HepG2 (cell line): ENCODE results near the gene CTCF. TPM values are rescaled to one million over a fixed set of nuclear protein-coding genes. Genes with fewer than 3 reads are reported as not detected.

ENCODE experiments used
- FOXO1 ChIP-seq: sonication (generic); formaldehyde crosslinking; IDR thresholded peaks from 2 replicates; pipeline ENCODE4 v1.4.0; 2020; ENCODE audit warnings: missing genetic modification reagents
- GTF3A ChIP-seq: sonication (generic); formaldehyde crosslinking; conservative IDR thresholded peaks from 2 replicates; pipeline ENCODE4 v1.4.0; 2020; ENCODE audit warnings: mild to moderate bottlenecking, missing genetic modification reagents
- USF2 ChIP-seq, 2 experiments: sonication (generic) in 1 of 2; formaldehyde crosslinking in 1 of 2; IDR thresholded peaks; 2 replicates each; pipeline versions ENCODE4 v1.5.1 to v1.6.1; 2011 to 2020; ENCODE audit warnings: borderline replicate concordance in 1 of 2, low read depth in 1 of 2, low read length in 1 of 2, mild to moderate bottlenecking in 1 of 2, missing genetic modification reagents in 1 of 2, moderate library complexity in 1 of 2
- ZNF136 ChIP-seq: sonication (generic); formaldehyde crosslinking; IDR thresholded peaks from 2 replicates; pipeline ENCODE4 v1.8.1; 2022; ENCODE audit warnings: low read depth, mild to moderate bottlenecking, moderate library complexity, missing genetic modification reagents
- ZNF619 ChIP-seq: sonication (generic); formaldehyde crosslinking; IDR thresholded peaks from 2 replicates; pipeline ENCODE4 v1.4.0; 2020; ENCODE audit warnings: mild to moderate bottlenecking, missing genetic modification reagents
- ZNF703 ChIP-seq: sonication (generic); formaldehyde crosslinking; IDR thresholded peaks from 2 replicates; pipeline ENCODE4 v1.5.1; 2020; ENCODE audit warnings: missing genetic modification reagents, mild to moderate bottlenecking, moderate library complexity, borderline replicate concordance
- polyA plus RNA-seq, 8 experiments: library from polyadenylated mRNA; depleted of rRNA in 3 of 8; stranded (reverse) in 7 of 8; unstranded in 1 of 8; fragments of >200 nt; fragmentation: Illumina TruSeq in 4 of 8; extraction: Trizol in 4 of 8; gene quantifications; 2 replicates each; pipeline versions ENCODE4 v1.2.1 to v1.2.3, GENCODE V29; 2011 to 2016; ENCODE audit warnings: low read depth in 4 of 8, missing spikeins in 1 of 8, mixed read lengths in 1 of 8; ENCODE audit not compliant: insufficient read depth in 1 of 8
- total RNA-seq, 5 experiments: library from RNA; depleted of rRNA; stranded (reverse); fragments of >200 nt; fragmentation: Illumina TruSeq; extraction: Trizol; gene quantifications; 2 replicates each; pipeline ENCODE4 v1.2.3, GENCODE V29; 2016; ENCODE audit warnings: low read depth in 1 of 5
- TF ChIP-seq, protein P1 (sequence below): sonication (generic); formaldehyde crosslinking; conservative IDR thresholded peaks from 2 replicates; pipeline ENCODE4 v1.4.0; 2020; ENCODE audit warnings: missing genetic modification reagents
- TF ChIP-seq, protein P2 (sequence below): sonication (generic); formaldehyde crosslinking; IDR thresholded peaks from 2 replicates; pipeline ENCODE4 v1.5.1; 2020; ENCODE audit warnings: mild to moderate bottlenecking, missing genetic modification reagents
- TF ChIP-seq, protein P3 (sequence below): sonication (generic); formaldehyde crosslinking; IDR thresholded peaks from 2 replicates; pipeline ENCODE4 v1.4.0; 2020; ENCODE audit warnings: mild to moderate bottlenecking, low read depth, missing genetic modification reagents
- TF ChIP-seq, protein P4 (sequence below): sonication (generic); formaldehyde crosslinking; IDR thresholded peaks from 2 replicates; pipeline ENCODE4 v1.4.0; 2020; ENCODE audit warnings: missing genetic modification reagents

Gene CTCF
- total and polyA plus RNA-seq, 2 of the 13 experiments (the other 11 are each of a cell fraction or from before 2014, with no cell fraction given), result 19.5 to 37.5 TPM

- TF ChIP-seq, protein P1, sequence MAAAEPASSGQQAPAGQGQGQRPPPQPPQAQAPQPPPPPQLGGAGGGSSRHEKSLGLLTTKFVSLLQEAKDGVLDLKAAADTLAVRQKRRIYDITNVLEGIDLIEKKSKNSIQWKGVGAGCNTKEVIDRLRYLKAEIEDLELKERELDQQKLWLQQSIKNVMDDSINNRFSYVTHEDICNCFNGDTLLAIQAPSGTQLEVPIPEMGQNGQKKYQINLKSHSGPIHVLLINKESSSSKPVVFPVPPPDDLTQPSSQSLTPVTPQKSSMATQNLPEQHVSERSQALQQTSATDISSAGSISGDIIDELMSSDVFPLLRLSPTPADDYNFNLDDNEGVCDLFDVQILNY, result no peak
- TF ChIP-seq ZNF136 (CRISPR knock-in tag) (no peak), USF2 (IDR thresholded peaks at IDR 0.05; ENCODE audit: low read depth, low read length) (no peak), USF2 (CRISPR knock-in tag; IDR thresholded peaks at IDR 0.05; ENCODE audit: borderline replicate concordance) (no peak), GTF3A (CRISPR knock-in tag) (no peak), FOXO1 (no peak), ZNF703 (CRISPR knock-in tag) (no peak), ZNF619 (CRISPR knock-in tag) (no peak)
- TF ChIP-seq, protein P2, sequence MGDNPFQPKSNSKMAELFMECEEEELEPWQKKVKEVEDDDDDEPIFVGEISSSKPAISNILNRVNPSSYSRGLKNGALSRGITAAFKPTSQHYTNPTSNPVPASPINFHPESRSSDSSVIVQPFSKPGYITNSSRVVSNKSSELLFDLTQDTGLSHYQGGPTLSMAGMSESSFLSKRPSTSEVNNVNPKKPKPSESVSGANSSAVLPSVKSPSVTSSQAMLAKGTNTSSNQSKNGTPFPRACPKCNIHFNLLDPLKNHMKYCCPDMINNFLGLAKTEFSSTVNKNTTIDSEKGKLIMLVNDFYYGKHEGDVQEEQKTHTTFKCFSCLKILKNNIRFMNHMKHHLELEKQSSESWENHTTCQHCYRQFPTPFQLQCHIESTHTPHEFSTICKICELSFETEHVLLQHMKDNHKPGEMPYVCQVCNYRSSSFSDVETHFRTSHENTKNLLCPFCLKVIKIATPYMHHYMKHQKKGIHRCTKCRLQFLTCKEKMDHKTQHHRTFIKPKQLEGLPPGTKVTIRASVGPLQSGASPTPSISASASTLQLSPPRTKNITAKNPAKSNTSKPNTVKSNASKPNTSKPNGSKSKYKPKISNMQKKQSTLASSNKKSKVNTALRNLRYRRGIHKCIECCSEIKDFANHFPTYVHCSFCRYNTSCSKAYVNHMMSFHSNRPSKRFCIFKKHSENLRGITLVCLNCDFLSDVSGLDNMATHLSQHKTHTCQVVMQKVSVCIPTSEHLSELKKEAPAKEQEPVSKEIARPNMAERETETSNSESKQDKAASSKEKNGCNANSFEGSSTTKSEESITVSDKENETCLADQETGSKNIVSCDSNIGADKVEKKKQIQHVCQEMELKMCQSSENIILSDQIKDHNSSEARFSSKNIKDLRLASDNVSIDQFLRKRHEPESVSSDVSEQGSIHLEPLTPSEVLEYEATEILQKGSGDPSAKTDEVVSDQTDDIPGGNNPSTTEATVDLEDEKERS (CRISPR knock-in tag), result no peak
- TF ChIP-seq, protein P3, sequence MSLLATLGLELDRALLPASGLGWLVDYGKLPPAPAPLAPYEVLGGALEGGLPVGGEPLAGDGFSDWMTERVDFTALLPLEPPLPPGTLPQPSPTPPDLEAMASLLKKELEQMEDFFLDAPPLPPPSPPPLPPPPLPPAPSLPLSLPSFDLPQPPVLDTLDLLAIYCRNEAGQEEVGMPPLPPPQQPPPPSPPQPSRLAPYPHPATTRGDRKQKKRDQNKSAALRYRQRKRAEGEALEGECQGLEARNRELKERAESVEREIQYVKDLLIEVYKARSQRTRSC (CRISPR knock-in tag), result no peak
- TF ChIP-seq, protein P4, sequence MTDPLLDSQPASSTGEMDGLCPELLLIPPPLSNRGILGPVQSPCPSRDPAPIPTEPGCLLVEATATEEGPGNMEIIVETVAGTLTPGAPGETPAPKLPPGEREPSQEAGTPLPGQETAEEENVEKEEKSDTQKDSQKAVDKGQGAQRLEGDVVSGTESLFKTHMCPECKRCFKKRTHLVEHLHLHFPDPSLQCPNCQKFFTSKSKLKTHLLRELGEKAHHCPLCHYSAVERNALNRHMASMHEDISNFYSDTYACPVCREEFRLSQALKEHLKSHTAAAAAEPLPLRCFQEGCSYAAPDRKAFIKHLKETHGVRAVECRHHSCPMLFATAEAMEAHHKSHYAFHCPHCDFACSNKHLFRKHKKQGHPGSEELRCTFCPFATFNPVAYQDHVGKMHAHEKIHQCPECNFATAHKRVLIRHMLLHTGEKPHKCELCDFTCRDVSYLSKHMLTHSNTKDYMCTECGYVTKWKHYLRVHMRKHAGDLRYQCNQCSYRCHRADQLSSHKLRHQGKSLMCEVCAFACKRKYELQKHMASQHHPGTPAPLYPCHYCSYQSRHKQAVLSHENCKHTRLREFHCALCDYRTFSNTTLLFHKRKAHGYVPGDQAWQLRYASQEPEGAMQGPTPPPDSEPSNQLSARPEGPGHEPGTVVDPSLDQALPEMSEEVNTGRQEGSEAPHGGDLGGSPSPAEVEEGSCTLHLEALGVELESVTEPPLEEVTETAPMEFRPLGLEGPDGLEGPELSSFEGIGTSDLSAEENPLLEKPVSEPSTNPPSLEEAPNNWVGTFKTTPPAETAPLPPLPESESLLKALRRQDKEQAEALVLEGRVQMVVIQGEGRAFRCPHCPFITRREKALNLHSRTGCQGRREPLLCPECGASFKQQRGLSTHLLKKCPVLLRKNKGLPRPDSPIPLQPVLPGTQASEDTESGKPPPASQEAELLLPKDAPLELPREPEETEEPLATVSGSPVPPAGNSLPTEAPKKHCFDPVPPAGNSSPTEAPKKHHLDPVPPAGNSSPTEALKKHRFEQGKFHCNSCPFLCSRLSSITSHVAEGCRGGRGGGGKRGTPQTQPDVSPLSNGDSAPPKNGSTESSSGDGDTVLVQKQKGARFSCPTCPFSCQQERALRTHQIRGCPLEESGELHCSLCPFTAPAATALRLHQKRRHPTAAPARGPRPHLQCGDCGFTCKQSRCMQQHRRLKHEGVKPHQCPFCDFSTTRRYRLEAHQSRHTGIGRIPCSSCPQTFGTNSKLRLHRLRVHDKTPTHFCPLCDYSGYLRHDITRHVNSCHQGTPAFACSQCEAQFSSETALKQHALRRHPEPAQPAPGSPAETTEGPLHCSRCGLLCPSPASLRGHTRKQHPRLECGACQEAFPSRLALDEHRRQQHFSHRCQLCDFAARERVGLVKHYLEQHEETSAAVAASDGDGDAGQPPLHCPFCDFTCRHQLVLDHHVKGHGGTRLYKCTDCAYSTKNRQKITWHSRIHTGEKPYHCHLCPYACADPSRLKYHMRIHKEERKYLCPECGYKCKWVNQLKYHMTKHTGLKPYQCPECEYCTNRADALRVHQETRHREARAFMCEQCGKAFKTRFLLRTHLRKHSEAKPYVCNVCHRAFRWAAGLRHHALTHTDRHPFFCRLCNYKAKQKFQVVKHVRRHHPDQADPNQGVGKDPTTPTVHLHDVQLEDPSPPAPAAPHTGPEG (CRISPR knock-in tag), result no peak
- TF ChIP-seq, all 625 proteins: peak for 0
Observed at GRCh38 chr16:67636713-67637112, 74.4 kb downstream of the CTCF start (continued).
